PC-9 (cell line): ENCODE data around the gene SBF2.

Source experiments
- EZH2 ChIP-seq: fragments of 200-600 bp; sonication (generic); IDR thresholded peaks from 2 replicates; pipeline ENCODE4 v1.8.0; 2017; ENCODE audit warnings: antibody characterized with exemption, low read depth
- TF ChIP-seq, protein P1 (sequence below): fragments of 200-600 bp; sonication (generic); conservative IDR thresholded peaks from 2 replicates; pipeline ENCODE4 v1.6.1; 2017; ENCODE audit warnings: mixed run types, antibody characterized with exemption, mild to moderate bottlenecking, moderate library complexity

DNA sequence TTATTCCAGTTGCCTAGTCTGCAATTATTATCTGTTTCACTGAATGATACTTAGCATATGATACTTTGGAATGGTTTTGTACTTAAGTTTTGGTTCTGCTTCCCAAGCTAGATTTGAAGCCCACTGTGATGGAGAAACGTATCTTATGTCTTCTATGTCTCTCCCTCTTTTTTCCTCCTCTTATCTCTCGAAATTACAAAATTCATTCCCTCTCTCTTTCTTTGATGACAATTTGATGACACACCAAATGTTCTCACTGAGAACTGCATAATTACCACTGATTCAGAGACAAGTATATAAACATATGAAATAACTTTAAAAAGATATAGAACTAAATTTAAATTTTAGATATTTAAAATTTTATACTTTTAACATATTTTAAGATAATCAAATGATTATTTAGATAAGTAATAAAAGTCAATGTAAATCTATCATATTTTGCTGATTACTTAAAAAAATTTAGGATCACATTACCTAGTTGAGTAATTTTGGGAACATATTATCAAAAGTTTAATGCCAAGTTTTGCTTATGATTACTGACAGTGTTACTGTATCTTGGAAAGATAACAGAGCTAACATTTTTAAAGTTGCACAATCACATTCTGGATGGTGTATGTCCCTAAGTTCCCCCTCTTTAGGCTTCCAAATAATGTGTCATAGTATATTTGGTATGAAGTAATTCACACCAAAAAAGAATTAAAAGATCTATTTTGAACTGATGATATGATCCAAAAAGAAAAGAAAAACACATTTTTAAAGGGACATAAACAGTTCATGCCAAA, 255.3 kb downstream of the SBF2 start:
- TF ChIP-seq, protein P1, sequence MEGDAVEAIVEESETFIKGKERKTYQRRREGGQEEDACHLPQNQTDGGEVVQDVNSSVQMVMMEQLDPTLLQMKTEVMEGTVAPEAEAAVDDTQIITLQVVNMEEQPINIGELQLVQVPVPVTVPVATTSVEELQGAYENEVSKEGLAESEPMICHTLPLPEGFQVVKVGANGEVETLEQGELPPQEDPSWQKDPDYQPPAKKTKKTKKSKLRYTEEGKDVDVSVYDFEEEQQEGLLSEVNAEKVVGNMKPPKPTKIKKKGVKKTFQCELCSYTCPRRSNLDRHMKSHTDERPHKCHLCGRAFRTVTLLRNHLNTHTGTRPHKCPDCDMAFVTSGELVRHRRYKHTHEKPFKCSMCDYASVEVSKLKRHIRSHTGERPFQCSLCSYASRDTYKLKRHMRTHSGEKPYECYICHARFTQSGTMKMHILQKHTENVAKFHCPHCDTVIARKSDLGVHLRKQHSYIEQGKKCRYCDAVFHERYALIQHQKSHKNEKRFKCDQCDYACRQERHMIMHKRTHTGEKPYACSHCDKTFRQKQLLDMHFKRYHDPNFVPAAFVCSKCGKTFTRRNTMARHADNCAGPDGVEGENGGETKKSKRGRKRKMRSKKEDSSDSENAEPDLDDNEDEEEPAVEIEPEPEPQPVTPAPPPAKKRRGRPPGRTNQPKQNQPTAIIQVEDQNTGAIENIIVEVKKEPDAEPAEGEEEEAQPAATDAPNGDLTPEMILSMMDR = no peak
- TF ChIP-seq EZH2 = no peak
